K562 (cell line): ENCODE results near the gene TCF25. TPM values are rescaled to one million over a fixed set of nuclear protein-coding genes. Genes with fewer than 3 reads are reported as not detected.

Experiments used
- ARID3B ChIP-seq: fragments of 250-450 bp; sonication (Bioruptor Pico); IDR thresholded peaks from 2 replicates; pipeline ENCODE4 v1.4.0; 2020; ENCODE audit warnings: borderline replicate concordance
- E2F5 ChIP-seq: sonication (generic); formaldehyde crosslinking; IDR thresholded peaks from 2 replicates; pipeline ENCODE4 v1.8.0; 2022; ENCODE audit warnings: mild to moderate bottlenecking, missing genetic modification reagents
- ESRRB ChIP-seq: fragments of 250-450 bp; sonication (Bioruptor Pico); IDR thresholded peaks from 2 replicates; pipeline ENCODE4 v1.5.0; 2020; ENCODE audit warnings: mild to moderate bottlenecking, moderate library complexity, borderline replicate concordance
- HDAC2 ChIP-seq: fragments of 450-650 bp; IDR thresholded peaks from 2 replicates; pipeline ENCODE4 v1.6.1; 2016; ENCODE audit warnings: mild to moderate bottlenecking
- HES1 ChIP-seq: fragments of 450-650 bp; IDR thresholded peaks from 2 replicates; pipeline ENCODE4 v1.6.1; 2016; ENCODE audit warnings: low read depth, mild to moderate bottlenecking, moderate library complexity
- HEY1 ChIP-seq: fragments of 250-450 bp; sonication (Bioruptor Pico); IDR thresholded peaks from 2 replicates; pipeline ENCODE4 v1.5.0; 2020; ENCODE audit warnings: mild to moderate bottlenecking, moderate library complexity, borderline replicate concordance
- IRF2 ChIP-seq: sonication (generic); formaldehyde crosslinking; IDR thresholded peaks from 2 replicates; pipeline ENCODE4 v1.8.1; 2022; ENCODE audit warnings: mild to moderate bottlenecking, missing genetic modification reagents
- JUND ChIP-seq, 2 experiments: IDR thresholded peaks; 2 replicates in 1 of 2; 3 replicates in 1 of 2; pipeline ENCODE4 v1.6.1; 2011; ENCODE audit warnings: borderline replicate concordance in 2 of 2, low read depth in 2 of 2, low read length in 2 of 2, improper control_type of control experiment in 1 of 2, missing biosample characterization in 1 of 2, missing genetic modification characterization in 1 of 2, missing genetic modification reagents in 1 of 2
- MLX ChIP-seq, 2 experiments: fragments of 450-650 bp in 1 of 2; sonication (generic) in 1 of 2; formaldehyde crosslinking; conservative IDR thresholded peaks; 2 replicates each; pipeline versions ENCODE4 v1.4.0 to v1.8.1; 2020 to 2022; ENCODE audit warnings: mild to moderate bottlenecking in 1 of 2, missing genetic modification reagents in 1 of 2
- NFYB ChIP-seq: IDR thresholded peaks from 2 replicates; pipeline ENCODE4 v1.6.1; 2011; ENCODE audit warnings: mild to moderate bottlenecking, moderate library complexity; ENCODE audit not compliant: insufficient read length; ENCODE audit errors: extremely low read depth
- POLR3G ChIP-seq: IDR thresholded peaks from 2 replicates; pipeline ENCODE4 v1.6.1; 2011; ENCODE audit not compliant: insufficient read length, insufficient replicate concordance; ENCODE audit errors: extremely low read depth
- PRMT5 ChIP-seq: sonication (generic); formaldehyde crosslinking; IDR thresholded peaks from 2 replicates; pipeline ENCODE4 v1.5.0; 2020; ENCODE audit warnings: missing genetic modification reagents
- SAP30 ChIP-seq: fragments of 200-600 bp; sonication (generic); IDR thresholded peaks from 2 replicates; pipeline ENCODE4 v1.6.1; 2012; ENCODE audit warnings: borderline replicate concordance, low read depth, mild to moderate bottlenecking, moderate library complexity, low read length, control low read depth, inconsistent platforms; ENCODE audit not compliant: insufficient read depth, poor library complexity, severe bottlenecking
- SMARCA5 ChIP-seq: fragments of 450-650 bp; IDR thresholded peaks from 2 replicates; pipeline ENCODE4 v1.6.1; 2016
- SP2 ChIP-seq: IDR thresholded peaks from 2 replicates; pipeline ENCODE4 v1.6.1; 2011; ENCODE audit warnings: mild to moderate bottlenecking, low read depth, low read length, moderate library complexity; ENCODE audit not compliant: poor library complexity, severe bottlenecking; ENCODE audit errors: extremely low read depth
- TAF15 ChIP-seq: fragments of 200-400 bp; formaldehyde crosslinking; IDR thresholded peaks from 2 replicates; pipeline ENCODE4 v1.6.1; 2017; ENCODE audit warnings: mild to moderate bottlenecking, low read depth, low read length, moderate library complexity
- ZBTB12 ChIP-seq: fragments of 250-450 bp; sonication (Bioruptor Pico); IDR thresholded peaks from 2 replicates; pipeline ENCODE4 v1.4.0; 2020
- ZKSCAN3 ChIP-seq: fragments of 250-450 bp; sonication (Bioruptor Pico); IDR thresholded peaks from 2 replicates; pipeline ENCODE4 v1.4.0; 2020
- ZKSCAN8 ChIP-seq: fragments of 200-800 bp; sonication (Bioruptor generic); IDR thresholded peaks from 2 replicates; pipeline ENCODE4 v1.6.1; 2016; ENCODE audit warnings: missing genetic modification characterization, missing compliant biosample characterization
- ZNF146 ChIP-seq: IDR thresholded peaks from one replicate; pipeline ENCODE4 v1.6.1; 2018; ENCODE audit warnings: missing compliant biosample characterization; ENCODE audit not compliant: unreplicated experiment
- ZNF561 ChIP-seq: fragments of 450-650 bp; formaldehyde crosslinking; conservative IDR thresholded peaks from 2 replicates; pipeline ENCODE4 v1.4.0; 2020; ENCODE audit warnings: mild to moderate bottlenecking, moderate library complexity
- ZNF778 ChIP-seq: fragments of 450-650 bp; formaldehyde crosslinking; IDR thresholded peaks from 2 replicates; pipeline ENCODE4 v1.4.0; 2020; ENCODE audit warnings: mild to moderate bottlenecking, moderate library complexity
- polyA plus RNA-seq, 8 experiments: library from polyadenylated mRNA; depleted of rRNA in 4 of 8; stranded (reverse) in 5 of 8; unstranded in 3 of 8; fragments of >200 nt; fragmentation: Nextera tagmentation in 2 of 8; fragmentation: Illumina TruSeq in 1 of 8; extraction: Ambion mirVana in 2 of 8; extraction: Trizol in 1 of 8; gene quantifications; 2 replicates each; pipeline versions ENCODE4 v1.2.1 to v1.2.3, GENCODE V29; 2011 to 2014; ENCODE audit warnings: inconsistent platforms in 1 of 8, missing spikeins in 1 of 8
- total RNA-seq, 7 experiments: library from RNA; depleted of rRNA in 6 of 7; stranded (reverse); fragments of >200 nt in 6 of 7; fragmentation: Illumina TruSeq in 2 of 7; extraction: Trizol in 2 of 7; gene quantifications; 2 replicates each; pipeline versions ENCODE4 v1.2.1 to v1.2.3, GENCODE V29; 2011 to 2021; ENCODE audit warnings: low replicate concordance in 1 of 7

Gene TCF25
- total and polyA plus RNA-seq, 9 of the 15 experiments (the other 6 are each of a cell fraction or from before 2014, with no cell fraction given) = 9.0 to 154 (median 83.8) TPM

GRCh38 chr16:89873109-89873971, at the start of gene TCF25 (continued):
- TF ChIP-seq ZBTB12 (CRISPR knock-in tag) = no peak
- TF ChIP-seq HES1 = no peak
- TF ChIP-seq HDAC2 = peak; percentile 43; the same call in 1 of the 2 replicates
- TF ChIP-seq IRF2 = no peak
- no peak for TF ChIP-seq SAP30
- TF ChIP-seq ZNF778 = no peak
- TF ChIP-seq HEY1 (CRISPR knock-in tag) = no peak
- TF ChIP-seq MLX (CRISPR knock-in tag; conservative IDR thresholded peaks at IDR 0.05) = no peak; a peak in 1 of 4 replicates
- TF ChIP-seq PRMT5 = 0 out of 2 replicates have a peak, but pooled peaks have one; percentile 57
- no peak for TF ChIP-seq ARID3B
- TF ChIP-seq ESRRB (CRISPR knock-in tag) = no peak
- TF ChIP-seq SMARCA5 = no peak
- no peak for TF ChIP-seq JUND (IDR thresholded peaks at IDR 0.05; ENCODE audit: borderline replicate concordance, low read depth, low read length)
- no peak; the same call in 2 of the 3 replicates for TF ChIP-seq JUND (tag; IDR thresholded peaks at IDR 0.05; ENCODE audit: borderline replicate concordance, low read depth, low read length)
- no peak for TF ChIP-seq ZKSCAN8
- TF ChIP-seq ZKSCAN3 = no peak
- TF ChIP-seq NFYB = no peak
- no peak for TF ChIP-seq ZNF561 (CRISPR knock-in tag)
- no peak; the same call in 1 of the 2 replicates for TF ChIP-seq E2F5
- TF ChIP-seq ZNF146 (CRISPR knock-in tag) = no peak
- TF ChIP-seq POLR3G = no peak
- no peak for TF ChIP-seq SP2
- no peak for TF ChIP-seq TAF15
